K562 (cell line): ENCODE data around the gene MICOS13. TPM values are rescaled to one million over a fixed set of nuclear protein-coding genes. Genes with fewer than 3 reads are reported as not detected.

Experiments
- E2F1 ChIP-seq: sonication (generic); formaldehyde crosslinking; IDR thresholded peaks from 2 replicates; pipeline ENCODE4 v1.8.1; 2023; ENCODE audit warnings: mild to moderate bottlenecking, missing genetic modification reagents, moderate library complexity
- EP300 ChIP-seq: IDR thresholded peaks from 2 replicates; pipeline ENCODE4 v1.6.1; 2012; ENCODE audit warnings: low read length, improper control_type of control experiment
- ETS2 ChIP-seq: IDR thresholded peaks from 2 replicates; pipeline ENCODE4 v1.6.1; 2016; ENCODE audit warnings: borderline replicate concordance, missing genetic modification characterization, mild to moderate bottlenecking, moderate library complexity, missing compliant biosample characterization; ENCODE audit not compliant: poor library complexity, severe bottlenecking
- ETV5 ChIP-seq: sonication (generic); formaldehyde crosslinking; IDR thresholded peaks from 2 replicates; pipeline ENCODE4 v1.4.0; 2020; ENCODE audit warnings: low read depth, mild to moderate bottlenecking, missing genetic modification reagents
- PRMT5 ChIP-seq: sonication (generic); formaldehyde crosslinking; IDR thresholded peaks from 2 replicates; pipeline ENCODE4 v1.5.0; 2020; ENCODE audit warnings: missing genetic modification reagents
- SAFB ChIP-seq: fragments of 200-400 bp; formaldehyde crosslinking; IDR thresholded peaks from 2 replicates; pipeline ENCODE4 v1.6.1; 2017; ENCODE audit warnings: low read depth, low read length, borderline replicate concordance
- TOE1 ChIP-seq, 2 experiments: fragments of 450-650 bp in 1 of 2; sonication (generic) in 1 of 2; formaldehyde crosslinking in 1 of 2; IDR thresholded peaks; 2 replicates each; pipeline versions ENCODE4 v1.7.1 to v1.8.0; 2016 to 2022; ENCODE audit warnings: borderline replicate concordance in 2 of 2, mild to moderate bottlenecking in 2 of 2, antibody characterized with exemption in 1 of 2, inconsistent platforms in 1 of 2, low read depth in 1 of 2, missing genetic modification reagents in 1 of 2, moderate library complexity in 1 of 2
- ZNF134 ChIP-seq: fragments of 250-450 bp; sonication (Bioruptor Pico); conservative IDR thresholded peaks from 2 replicates; pipeline ENCODE4 v1.4.0; 2020
- ZNF583 ChIP-seq: fragments of 250-450 bp; sonication (Bioruptor Pico); IDR thresholded peaks from 2 replicates; pipeline ENCODE4 v1.4.0; 2020
- ZNF592 ChIP-seq: fragments of 450-650 bp; IDR thresholded peaks from 2 replicates; pipeline ENCODE4 v1.6.1; 2017; ENCODE audit warnings: antibody characterized with exemption, mild to moderate bottlenecking
- ZNF695 ChIP-seq: fragments of 450-650 bp; formaldehyde crosslinking; IDR thresholded peaks from 2 replicates; pipeline ENCODE4 v1.4.0; 2020; ENCODE audit warnings: mild to moderate bottlenecking, moderate library complexity
- ZNF717 ChIP-seq: fragments of 250-450 bp; sonication (Bioruptor Pico); IDR thresholded peaks from 2 replicates; pipeline ENCODE4 v1.5.0; 2021
- polyA plus RNA-seq, 8 experiments: library from polyadenylated mRNA; depleted of rRNA in 4 of 8; stranded (reverse) in 5 of 8; unstranded in 3 of 8; fragments of >200 nt; fragmentation: Nextera tagmentation in 2 of 8; fragmentation: Illumina TruSeq in 1 of 8; extraction: Ambion mirVana in 2 of 8; extraction: Trizol in 1 of 8; gene quantifications; 2 replicates each; pipeline versions ENCODE4 v1.2.1 to v1.2.3, GENCODE V29; 2011 to 2014; ENCODE audit warnings: inconsistent platforms in 1 of 8, missing spikeins in 1 of 8
- total RNA-seq, 7 experiments: library from RNA; depleted of rRNA in 6 of 7; stranded (reverse); fragments of >200 nt in 6 of 7; fragmentation: Illumina TruSeq in 2 of 7; extraction: Trizol in 2 of 7; gene quantifications; 2 replicates each; pipeline versions ENCODE4 v1.2.1 to v1.2.3, GENCODE V29; 2011 to 2021; ENCODE audit warnings: low replicate concordance in 1 of 7
- TF ChIP-seq, protein P1 (sequence below): fragments of 200-800 bp; sonication (Bioruptor generic); IDR thresholded peaks from 2 replicates; pipeline ENCODE4 v1.6.1; 2017; ENCODE audit warnings: missing genetic modification characterization, missing compliant biosample characterization
- TF ChIP-seq, protein P2 (sequence below): sonication (generic); formaldehyde crosslinking; IDR thresholded peaks from 2 replicates; pipeline ENCODE4 v1.5.0; 2020; ENCODE audit warnings: missing genetic modification reagents

MICOS13 gene
- total and polyA plus RNA-seq, 9 of the 15 experiments (the other 6 are each of a cell fraction or from before 2014, with no cell fraction given), result 15.5 to 220 (median 49.4) TPM

DNA sequence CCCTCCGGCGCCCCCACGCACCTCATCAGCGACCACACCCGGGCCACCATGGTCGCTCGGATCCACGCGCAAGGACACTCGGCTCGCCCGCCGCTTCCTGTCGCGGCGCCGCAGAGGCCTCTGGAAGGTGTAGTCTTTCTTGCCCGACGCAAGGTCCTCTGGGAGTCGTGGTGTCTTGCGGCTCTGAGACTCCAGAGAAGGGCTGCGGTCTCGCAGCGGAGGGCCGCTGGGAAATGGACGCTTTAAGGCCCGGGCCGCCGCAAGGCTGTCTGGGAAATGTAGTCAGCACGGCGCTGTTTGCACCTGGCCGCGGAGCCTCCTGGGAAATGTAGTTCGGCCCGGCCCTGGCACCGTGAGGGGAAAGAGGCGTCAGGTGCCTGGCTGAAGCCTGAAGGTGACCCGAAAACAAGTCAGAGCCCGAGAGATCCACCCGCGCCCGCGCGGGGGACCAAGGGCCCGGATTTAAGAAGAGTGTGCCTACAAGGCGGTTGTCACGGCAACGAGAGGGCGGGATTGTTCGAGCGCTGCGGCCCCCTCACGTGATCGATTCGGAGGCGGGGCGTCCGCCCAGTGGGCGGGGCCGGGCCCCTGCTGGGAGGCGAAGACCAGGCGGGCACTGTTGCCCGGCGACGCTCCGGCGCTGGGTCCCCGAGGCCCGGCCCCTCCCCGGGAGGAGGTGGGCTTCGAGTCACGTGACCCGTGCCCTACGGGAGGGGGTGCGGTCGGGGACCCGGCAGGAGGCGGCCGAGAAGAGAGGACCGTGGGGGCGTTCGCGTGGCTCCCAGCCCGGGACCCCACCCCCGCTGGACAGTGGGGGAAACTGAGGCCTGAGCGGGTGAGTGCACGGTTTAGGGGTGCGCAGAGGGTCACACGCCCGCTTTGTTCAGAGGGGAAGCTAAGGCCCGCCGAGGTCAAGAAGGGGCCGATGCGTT is at the start of gene MICOS13, which contains the start of gene HSD11B1L (continued):
- TF ChIP-seq EP300 (peak; percentile 43; the same call in 1 of the 2 replicates), ZNF583 (no peak), TOE1 (IDR thresholded peaks at IDR 0.05; ENCODE audit: borderline replicate concordance) (peak; percentile 98), TOE1 (CRISPR knock-in tag; IDR thresholded peaks at IDR 0.05; ENCODE audit: borderline replicate concordance, low read depth) (no peak), ETS2 (tag) (peak; percentile 53), ZNF592 (peak; percentile 84; the same call in 1 of the 2 replicates), ZNF695 (CRISPR knock-in tag) (no peak), ETV5 (CRISPR knock-in tag) (peak; percentile 79; the same call in 1 of the 2 replicates), SAFB (peak; percentile 88), ZNF717 (no peak), PRMT5 (no peak), ZNF134 (peak; percentile 59; the same call in 1 of the 2 replicates), E2F1 (CRISPR knock-in tag) (0 out of 2 replicates have a peak, but pooled peaks have one; percentile 72)
- TF ChIP-seq, protein P1, sequence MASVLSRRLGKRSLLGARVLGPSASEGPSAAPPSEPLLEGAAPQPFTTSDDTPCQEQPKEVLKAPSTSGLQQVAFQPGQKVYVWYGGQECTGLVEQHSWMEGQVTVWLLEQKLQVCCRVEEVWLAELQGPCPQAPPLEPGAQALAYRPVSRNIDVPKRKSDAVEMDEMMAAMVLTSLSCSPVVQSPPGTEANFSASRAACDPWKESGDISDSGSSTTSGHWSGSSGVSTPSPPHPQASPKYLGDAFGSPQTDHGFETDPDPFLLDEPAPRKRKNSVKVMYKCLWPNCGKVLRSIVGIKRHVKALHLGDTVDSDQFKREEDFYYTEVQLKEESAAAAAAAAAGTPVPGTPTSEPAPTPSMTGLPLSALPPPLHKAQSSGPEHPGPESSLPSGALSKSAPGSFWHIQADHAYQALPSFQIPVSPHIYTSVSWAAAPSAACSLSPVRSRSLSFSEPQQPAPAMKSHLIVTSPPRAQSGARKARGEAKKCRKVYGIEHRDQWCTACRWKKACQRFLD, result peak; percentile 93
- TF ChIP-seq, protein P2, sequence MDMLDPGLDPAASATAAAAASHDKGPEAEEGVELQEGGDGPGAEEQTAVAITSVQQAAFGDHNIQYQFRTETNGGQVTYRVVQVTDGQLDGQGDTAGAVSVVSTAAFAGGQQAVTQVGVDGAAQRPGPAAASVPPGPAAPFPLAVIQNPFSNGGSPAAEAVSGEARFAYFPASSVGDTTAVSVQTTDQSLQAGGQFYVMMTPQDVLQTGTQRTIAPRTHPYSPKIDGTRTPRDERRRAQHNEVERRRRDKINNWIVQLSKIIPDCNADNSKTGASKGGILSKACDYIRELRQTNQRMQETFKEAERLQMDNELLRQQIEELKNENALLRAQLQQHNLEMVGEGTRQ (CRISPR knock-in tag), result peak; percentile 98
